ENCODE data around the gene CCL7.

Gene CCL7

GRCh38 chr17:34287875-34288274 lies 17.9 kb downstream of the CCL7 start:
- no peak for DNase-seq (ENCODE audit: low read depth)

- DNase-seq (ENCODE audit: low read depth) = no peak
Observed at GRCh38 chr17:34290586-34290985, 20.6 kb downstream of the CCL7 start.

DNA sequence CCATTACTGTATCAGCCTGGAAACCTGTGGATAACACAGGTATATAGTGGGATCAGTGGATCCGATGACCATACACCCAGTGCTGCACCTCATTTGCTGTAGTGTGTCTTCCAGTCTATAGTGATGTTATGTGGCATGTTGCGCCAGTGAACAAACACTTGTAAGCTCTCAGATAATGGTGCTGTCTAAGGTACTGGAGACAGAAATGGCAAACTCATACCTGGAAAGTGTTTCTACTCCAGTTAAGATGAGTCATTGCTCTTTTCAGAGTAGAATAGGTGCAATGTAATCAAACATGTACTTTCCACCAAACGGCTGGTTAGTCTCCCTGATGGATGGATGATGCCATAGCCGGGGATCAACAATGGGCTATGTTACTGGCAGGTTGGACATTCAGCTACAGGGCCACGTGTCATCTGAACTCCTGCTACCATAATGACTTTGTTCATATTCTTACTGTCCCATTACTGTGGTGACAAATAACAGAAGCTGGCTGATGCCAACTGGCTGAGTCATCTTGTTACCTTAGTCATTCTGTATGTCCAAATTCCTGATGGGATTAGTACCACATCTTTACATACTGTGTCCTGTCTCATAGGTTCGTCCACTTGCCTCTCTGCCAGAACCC lies 21.8 kb downstream of the CCL7 start:
- DNase-seq (ENCODE audit: low read depth) = no peak

DNA sequence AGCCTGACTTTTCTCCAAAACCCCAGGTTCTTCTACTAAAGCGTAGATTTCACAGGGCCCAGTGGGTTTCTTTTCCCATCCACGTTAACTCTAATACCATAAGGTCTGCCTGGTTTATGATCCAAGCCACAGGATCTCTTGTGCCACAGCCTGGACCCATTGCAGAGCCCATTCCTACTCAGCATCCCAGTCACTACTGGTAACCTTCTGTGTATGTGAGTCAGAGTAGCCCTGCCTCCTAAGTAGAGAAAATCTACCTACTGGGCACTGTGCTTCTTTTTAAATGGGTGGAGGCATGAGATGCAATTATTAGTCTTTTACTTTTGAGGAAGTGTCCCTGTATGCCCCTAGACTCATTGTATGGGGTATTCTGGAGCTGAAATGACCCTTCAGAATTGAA lies 29.0 kb downstream of the CCL7 start:
- DNase-seq (ENCODE audit: low read depth) = no peak

DNA sequence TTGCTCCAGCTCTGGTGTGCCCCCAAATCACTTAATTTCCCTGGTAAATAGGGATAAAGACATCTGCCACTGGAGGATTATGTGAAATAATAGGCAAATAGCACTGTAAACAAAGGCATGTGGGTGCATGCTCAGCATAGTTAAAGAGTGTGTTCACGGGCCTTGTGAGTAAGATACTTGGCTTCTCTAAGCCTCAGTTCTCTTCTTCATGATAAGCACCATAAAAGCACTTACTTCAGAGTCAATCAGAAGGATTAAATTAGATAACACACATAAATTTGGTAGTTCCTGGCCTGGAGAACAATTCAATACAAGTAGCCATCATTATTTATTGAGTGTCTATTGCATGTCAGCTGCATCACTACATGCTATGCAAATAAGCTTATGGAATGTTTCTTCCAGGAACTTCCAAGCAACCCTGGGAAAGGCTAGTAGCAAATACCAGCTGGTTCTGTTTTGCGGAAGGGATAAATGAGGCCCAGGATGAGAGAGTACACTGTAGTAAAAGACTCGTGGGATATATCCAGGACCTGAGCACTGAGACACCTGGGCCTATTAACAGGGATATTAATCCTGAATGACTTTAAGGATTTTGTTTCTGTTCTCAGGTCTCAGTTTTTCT lies 30.0 kb downstream of the CCL7 start:
- no peak for DNase-seq (ENCODE audit: low read depth)

DNA sequence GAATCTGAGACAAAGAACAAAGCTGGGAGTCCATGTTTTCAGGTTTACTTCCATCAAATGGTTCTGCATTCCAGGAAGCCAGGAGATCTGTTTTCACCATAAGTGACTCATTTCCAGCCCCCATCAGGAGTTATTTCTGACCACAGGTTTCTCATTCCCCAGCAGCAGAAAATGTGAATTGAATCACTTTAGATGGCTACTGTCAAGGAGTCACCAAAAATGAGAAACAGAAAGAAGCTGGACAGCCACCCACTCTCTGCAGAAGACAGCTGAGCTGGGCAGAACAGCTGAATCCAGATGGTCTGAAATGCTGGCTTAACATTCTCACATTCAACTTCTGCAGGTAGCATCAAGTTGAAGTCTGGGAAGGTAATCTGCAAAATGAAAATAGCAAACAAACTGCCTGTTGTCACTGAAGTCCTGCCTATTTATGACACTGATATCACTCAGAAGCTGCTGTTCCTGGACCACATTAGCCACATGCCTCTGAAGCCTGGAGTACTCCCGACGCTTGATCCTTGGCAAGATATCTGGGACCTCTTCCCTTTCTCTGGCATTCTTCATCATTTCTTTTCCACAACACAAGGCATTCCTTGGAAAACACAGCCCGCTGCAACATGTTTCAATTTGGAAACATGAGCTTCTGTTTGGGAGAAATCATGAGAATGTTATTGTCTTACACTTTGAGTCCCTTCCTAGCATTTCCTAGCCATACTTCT lies 30.8 kb downstream of the CCL7 start:
- no peak for DNase-seq (ENCODE audit: low read depth)

- DNase-seq (ENCODE audit: low read depth) = no peak
Observed at GRCh38 chr17:34301986-34302385, 32.0 kb downstream of the CCL7 start.

DNA sequence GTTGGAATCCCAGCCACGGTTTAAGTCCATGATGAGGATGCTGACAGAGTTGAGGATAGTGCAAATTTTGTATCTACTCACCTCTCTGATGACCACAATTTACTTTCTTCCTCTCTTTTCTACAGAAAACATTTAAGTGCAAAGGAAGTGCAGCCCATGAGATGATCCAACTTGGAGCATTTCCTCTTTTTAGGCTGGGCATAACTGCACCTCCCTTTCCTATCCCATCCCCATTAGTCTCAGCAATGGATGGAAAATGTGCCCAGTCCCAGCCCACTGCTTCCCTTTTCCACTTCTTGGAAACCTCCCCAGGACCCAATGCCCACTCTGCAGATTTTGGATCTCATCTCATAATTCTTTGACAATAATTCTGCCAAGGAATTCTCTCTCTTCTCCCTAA lies 32.6 kb downstream of the CCL7 start:
- DNase-seq (ENCODE audit: low read depth) = no peak

DNA sequence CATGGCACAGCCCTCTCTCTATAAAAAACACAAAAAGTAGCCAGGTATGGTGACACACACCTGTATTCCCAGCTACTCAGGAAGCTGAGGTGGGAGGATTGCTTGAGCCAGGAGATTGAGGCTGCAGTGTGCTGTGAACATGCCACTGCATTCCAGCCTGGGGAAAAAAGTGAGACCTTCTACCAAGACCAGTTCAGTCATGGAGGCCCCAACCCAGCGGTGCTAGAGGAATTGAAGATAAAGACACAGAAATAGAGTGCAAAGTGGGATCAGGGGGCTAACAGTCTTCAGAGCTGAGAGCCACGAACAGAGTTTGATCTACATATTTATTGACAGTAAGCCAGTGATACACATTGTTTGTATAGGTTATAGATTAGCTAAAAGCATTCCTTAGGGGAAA lies 33.6 kb downstream of the CCL7 start:
- DNase-seq (ENCODE audit: low read depth) = no peak

GRCh38 chr17:34305061-34305460 lies 35.0 kb downstream of the CCL7 start:
- no peak for DNase-seq (ENCODE audit: low read depth)

DNA sequence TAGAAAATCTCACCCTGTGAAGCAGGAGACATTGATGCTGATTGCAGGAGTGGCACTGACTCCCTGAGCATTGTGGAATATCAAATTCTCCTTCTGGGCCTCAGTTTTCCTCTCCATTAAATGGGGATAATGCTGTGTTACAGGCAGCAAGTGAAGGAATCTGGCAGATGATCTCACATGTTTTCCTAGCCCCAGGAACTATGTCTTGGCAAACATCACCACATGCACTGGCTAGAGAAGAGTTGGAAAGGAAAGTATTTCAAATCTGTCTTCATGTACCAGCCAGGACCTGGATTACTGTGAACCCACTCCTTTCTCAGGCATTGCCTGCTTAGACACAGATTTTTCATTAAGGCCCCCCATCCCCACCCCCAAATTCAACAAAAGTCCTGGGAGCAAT lies 35.6 kb downstream of the CCL7 start:
- DNase-seq (ENCODE audit: low read depth) = no peak

DNA sequence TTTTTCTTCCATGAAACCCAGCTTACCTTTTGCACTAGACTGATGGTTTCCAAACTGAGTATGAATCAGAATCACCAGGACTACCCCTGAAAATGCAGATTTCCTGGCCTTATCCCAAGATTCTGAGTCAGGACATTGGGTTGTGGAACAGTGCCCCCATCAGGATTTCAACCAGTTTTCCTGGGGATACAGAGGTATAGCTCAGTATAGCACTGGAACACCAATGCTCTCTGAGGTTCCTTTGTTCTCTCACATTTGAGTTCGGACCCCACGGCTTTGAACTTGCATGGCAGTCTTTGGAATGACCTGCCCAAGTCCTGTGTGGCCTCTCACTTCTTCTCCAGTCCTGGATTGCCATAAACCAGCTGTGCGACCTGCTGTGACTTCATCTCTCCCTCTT lies 36.4 kb downstream of the CCL7 start:
- peak; percentile 82 for DNase-seq (ENCODE audit: low read depth)

DNA sequence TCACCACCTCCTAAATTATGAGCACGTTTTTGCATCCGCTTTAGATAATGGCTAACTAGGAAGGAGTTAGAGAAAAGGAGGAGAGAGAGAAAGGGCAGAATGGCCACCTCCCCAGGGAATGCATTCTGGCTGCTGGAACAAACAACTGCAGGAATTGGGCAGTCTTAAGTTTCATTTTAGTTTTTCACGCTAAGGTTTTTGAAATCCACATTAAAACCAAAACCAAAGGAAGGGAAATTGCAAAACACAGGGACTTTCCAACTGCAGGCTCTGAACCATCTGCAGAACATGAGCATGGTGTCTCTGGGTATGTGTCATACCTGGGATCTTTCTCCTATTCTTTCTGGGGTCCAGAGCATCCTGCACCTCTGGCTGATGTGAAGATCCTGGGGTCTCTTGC lies 37.1 kb downstream of the CCL7 start:
- DNase-seq (ENCODE audit: low read depth) = peak; percentile 53

DNA sequence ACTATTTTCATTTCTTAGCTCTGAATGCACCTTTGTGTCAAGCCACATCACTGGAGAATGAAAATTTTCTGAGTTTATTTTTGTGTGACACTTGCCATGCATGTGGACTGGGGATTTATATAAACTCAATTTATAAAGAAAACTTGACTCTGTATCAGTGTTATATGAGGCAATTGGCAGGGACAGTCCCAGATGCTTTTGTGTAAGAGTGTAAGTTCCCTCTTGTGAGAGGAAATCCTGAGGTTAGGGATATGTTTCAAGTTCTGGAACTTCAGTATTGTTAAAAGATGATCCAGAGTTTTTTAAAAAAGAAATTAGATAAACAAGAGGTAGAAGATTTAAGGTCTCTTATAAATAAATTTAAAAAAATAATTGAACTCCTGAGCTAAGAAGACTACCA lies 38.4 kb downstream of the CCL7 start:
- no peak for DNase-seq (ENCODE audit: low read depth)

DNA sequence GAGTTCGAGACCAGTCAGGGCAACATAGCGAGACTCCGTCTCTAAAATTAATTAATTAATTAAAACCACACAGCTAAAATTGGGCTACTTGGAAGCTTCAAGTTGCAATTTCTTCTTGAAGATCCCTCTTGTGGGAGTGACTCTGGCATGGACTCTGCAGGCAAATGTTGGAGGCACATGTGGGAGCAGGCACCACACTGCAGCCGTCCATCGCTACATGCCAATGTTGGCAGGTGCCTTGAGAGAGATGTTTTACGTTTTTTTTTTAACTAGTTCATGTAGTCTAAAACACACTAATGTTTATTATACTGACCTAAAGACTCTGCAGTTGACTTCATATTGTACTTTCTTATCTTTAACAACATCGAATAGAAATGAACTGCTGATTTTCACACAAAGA lies 41.3 kb downstream of the CCL7 start:
- no peak for DNase-seq (ENCODE audit: low read depth)

DNA sequence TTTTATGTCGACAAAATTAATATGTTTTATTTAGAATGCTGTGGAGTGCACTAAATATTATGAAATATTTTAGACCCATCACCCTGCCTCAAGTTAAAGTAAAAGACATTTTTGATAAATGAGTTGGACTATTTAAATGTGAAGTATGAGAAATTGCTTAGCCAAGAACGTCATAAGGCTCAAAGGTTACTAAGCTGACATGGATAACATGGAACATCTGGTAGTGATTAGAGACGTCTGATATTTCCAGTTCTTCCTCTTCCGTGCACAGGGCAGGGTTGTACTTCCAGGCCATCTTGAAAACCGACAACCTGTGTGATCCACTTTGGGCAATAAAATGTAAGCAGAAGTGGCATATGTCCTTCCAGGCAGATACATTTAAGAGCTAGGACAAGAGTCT lies 42.1 kb downstream of the CCL7 start:
- peak; percentile 53 for DNase-seq (ENCODE audit: low read depth)

DNA sequence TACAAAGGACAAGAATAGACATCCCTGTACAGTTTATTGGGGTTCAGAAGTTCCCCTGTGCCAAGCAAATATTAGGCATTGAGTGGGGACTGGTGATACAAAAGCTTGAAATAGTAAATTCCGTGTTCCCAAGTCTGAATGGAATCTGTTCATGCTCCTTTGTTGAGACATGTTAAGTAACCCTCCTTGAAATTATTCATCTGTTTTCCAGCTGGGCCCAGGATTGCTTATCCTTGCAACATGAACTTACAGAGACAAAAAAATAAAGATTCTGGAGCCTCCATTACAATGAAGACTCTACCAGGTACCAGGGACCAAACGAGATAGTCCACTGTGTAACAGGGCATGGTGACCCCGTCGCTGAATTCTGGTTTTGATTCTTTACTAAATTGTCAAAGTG lies 43.1 kb downstream of the CCL7 start:
- DNase-seq (ENCODE audit: low read depth) = no peak

GRCh38 chr17:34314279-34314678 lies 44.3 kb downstream of the CCL7 start:
- peak; percentile 75 for DNase-seq (ENCODE audit: low read depth)

DNA sequence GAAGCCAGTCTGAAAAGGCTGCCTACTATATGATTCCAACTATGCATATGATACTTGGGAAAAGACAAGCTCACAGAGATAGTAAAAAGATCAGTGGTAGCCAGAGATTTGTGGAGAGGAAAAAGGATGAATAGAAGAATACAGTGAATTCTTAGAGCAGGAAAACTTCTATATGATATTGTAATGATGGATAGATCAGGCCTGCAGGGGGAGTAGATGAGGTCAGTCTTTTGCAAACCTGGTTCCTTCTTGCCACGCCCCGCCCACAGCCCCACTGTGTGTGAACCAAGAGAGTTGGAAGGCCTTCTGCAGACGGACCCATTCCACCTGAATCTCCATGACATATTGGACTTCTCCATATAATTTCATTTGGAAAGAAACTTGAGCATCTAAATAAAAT lies 48.5 kb downstream of the CCL7 start:
- DNase-seq (ENCODE audit: low read depth) = no peak

DNA sequence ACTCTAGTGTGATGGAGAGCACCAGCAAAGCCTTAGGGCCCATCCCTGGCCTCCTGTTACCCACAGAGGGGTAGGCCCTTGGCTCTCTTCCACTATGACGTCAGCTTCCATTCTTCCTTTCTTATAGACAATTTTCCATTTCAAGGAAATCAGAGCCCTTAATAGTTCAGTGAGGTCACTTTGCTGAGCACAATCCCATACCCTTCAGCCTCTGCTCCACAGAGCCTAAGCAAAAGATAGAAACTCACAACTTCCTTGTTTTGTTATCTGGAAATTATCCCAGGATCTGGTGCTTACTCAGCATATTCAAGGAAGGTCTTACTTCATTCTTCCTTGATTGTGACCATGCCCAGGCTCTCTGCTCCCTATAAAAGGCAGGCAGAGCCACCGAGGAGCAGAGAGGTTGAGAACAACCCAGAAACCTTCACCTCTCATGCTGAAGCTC lies 49.0 kb downstream of the CCL7 start, which contains the start of gene CCL8:
Gene CCL8, plus strand, starts transcription at position 397 of the 445 bp plus-strand sequence. CDS start 67 bp downstream, outside the sequence.
- DNase-seq (ENCODE audit: low read depth) = no peak

Measured in stromal cell of bone marrow (primary cell).